ENCODE measurements around the gene C22orf31. TPM values are rescaled to one million over a fixed set of nuclear protein-coding genes. Genes with fewer than 3 reads are reported as not detected.

Gene C22orf31
- total and polyA plus RNA-seq, 2 experiments from 2014 or later = not detected

- TF ChIP-seq EZH2phosphoT487 (IDR thresholded peaks at IDR 0.05; ENCODE audit: low read depth, severe bottlenecking, unreplicated experiment) (no peak), CTCF (IDR thresholded peaks at IDR 0.05; ENCODE audit: poor library complexity) (no peak), EZH2 (IDR thresholded peaks at IDR 0.05; ENCODE audit: borderline replicate concordance) (no peak)
- H3K9me3 ChIP-seq (ENCODE audit: low read depth) = no peaks in the 10 kb centered on the region
- H3K4me1 ChIP-seq (ENCODE audit: insufficient read depth) = peaks cover 33% of the 10 kb centered on the region
- no peak overlapping the region for H3K27ac ChIP-seq
- H4K20me1 ChIP-seq (ENCODE audit: insufficient read depth, poor library complexity, severe bottlenecking) = no peaks in the 10 kb centered on the region
- DNase-seq (ENCODE audit: low spot score) = no peak
- no peaks in the 10 kb centered on the region for H3K36me3 ChIP-seq (replicated peaks; ENCODE audit: insufficient read depth, low read depth)
- no peak overlapping the region for H3K4me3 ChIP-seq
- H3K27me3 ChIP-seq = no peaks in the 10 kb centered on the region
- peaks cover 45% of the 10 kb centered on the region for H3K79me2 ChIP-seq
- H3K4me2 ChIP-seq = no peak overlapping the region
- H3K9me2 ChIP-seq (replicated peaks; ENCODE audit: insufficient read depth) = no peaks in the 10 kb centered on the region
- no peak overlapping the region for H2AFZ ChIP-seq
- WGBS (ENCODE audit: low lambda C conversion rate, missing lambda C conversion rate) = 96% methylated on average over 3 of the region's 3 CpGs
Observed at GRCh38 chr22:29026579-29026978, 35.1 kb downstream of the C22orf31 start.

GRCh38 chr22:29023172-29023796 lies 38.3 kb downstream of the C22orf31 start:
- 54% methylated on average over 3 of the region's 3 CpGs for WGBS (ENCODE audit: low lambda C conversion rate, missing lambda C conversion rate)
- Histone ChIP-seq H2AFZ (no peak overlapping the region), H3K9me2 (replicated peaks; ENCODE audit: insufficient read depth) (no peaks in the 10 kb centered on the region), H3K79me2 (peaks cover 61% of the 10 kb centered on the region), H3K27me3 (no peaks in the 10 kb centered on the region), H3K4me1 (ENCODE audit: insufficient read depth) (peaks cover 11% of the 10 kb centered on the region), H3K4me3 (no peak overlapping the region), H3K36me3 (replicated peaks; ENCODE audit: insufficient read depth, low read depth) (no peaks in the 10 kb centered on the region), H3K9me3 (ENCODE audit: low read depth) (no peaks in the 10 kb centered on the region), H3K27ac (peak overlapping the region; percentile 37), H3K4me2 (peak overlapping the region; percentile 15), H4K20me1 (ENCODE audit: insufficient read depth, poor library complexity, severe bottlenecking) (no peaks in the 10 kb centered on the region)
- TF ChIP-seq EZH2 (IDR thresholded peaks at IDR 0.05; ENCODE audit: borderline replicate concordance) = no peak
- no peak for TF ChIP-seq EZH2phosphoT487 (IDR thresholded peaks at IDR 0.05; ENCODE audit: low read depth, severe bottlenecking, unreplicated experiment)
- TF ChIP-seq CTCF (IDR thresholded peaks at IDR 0.05; ENCODE audit: poor library complexity) = no peak
- no peak for DNase-seq (ENCODE audit: low spot score)

- no peaks in the 10 kb centered on the region for H3K27me3 ChIP-seq
- TF ChIP-seq EZH2phosphoT487 (IDR thresholded peaks at IDR 0.05; ENCODE audit: low read depth, severe bottlenecking, unreplicated experiment) (no peak), EZH2 (IDR thresholded peaks at IDR 0.05; ENCODE audit: borderline replicate concordance) (no peak)
- peak overlapping the region; percentile 48 for H3K4me2 ChIP-seq
- peak; percentile 16 for DNase-seq (ENCODE audit: low spot score)
- WGBS (ENCODE audit: low lambda C conversion rate, missing lambda C conversion rate) = 58% methylated on average over 6 of the region's 6 CpGs
- H3K36me3 ChIP-seq (replicated peaks; ENCODE audit: insufficient read depth, low read depth) = no peaks in the 10 kb centered on the region
- no peaks in the 10 kb centered on the region for H4K20me1 ChIP-seq (ENCODE audit: insufficient read depth, poor library complexity, severe bottlenecking)
- H2AFZ ChIP-seq = no peak overlapping the region
- H3K9me3 ChIP-seq (ENCODE audit: low read depth) = no peaks in the 10 kb centered on the region
- peaks cover 64% of the 10 kb centered on the region for H3K79me2 ChIP-seq
- H3K4me3 ChIP-seq = no peak overlapping the region
- peak overlapping the region; percentile 36 for H3K27ac ChIP-seq
- H3K9me2 ChIP-seq (replicated peaks; ENCODE audit: insufficient read depth) = no peaks in the 10 kb centered on the region
- peaks cover 13% of the 10 kb centered on the region for H3K4me1 ChIP-seq (ENCODE audit: insufficient read depth)
Observed at GRCh38 chr22:29022101-29022817, 39.4 kb downstream of the C22orf31 start.

Data from hepatocyte (in vitro differentiated cells).